AG10803 (cell line): ENCODE data around the gene MAG.

Experiments
- DNase-seq: peaks from one replicate; pipeline ENCODE4 v3.0.0; 2010; ENCODE audit warnings: low read depth
- H3K4me3 ChIP-seq: 2 replicates; pipeline ENCODE4 v1.5.1; 2011; ENCODE audit warnings: mild to moderate bottlenecking, low read length, control low read depth
- CTCF ChIP-seq: conservative IDR thresholded peaks from 2 replicates; pipeline ENCODE4 v1.5.1; 2011; ENCODE audit warnings: mild to moderate bottlenecking, low read length, control low read depth, inconsistent platforms

MAG gene

GRCh38 chr19:35304036-35304435 lies 12.1 kb downstream of the MAG start:
- DNase-seq: no peak
- no peak overlapping the region for H3K4me3 ChIP-seq
- TF ChIP-seq CTCF: no peak

GRCh38 chr19:35305181-35305580 lies 13.2 kb downstream of the MAG start:
- TF ChIP-seq CTCF: no peak
- no peak overlapping the region for H3K4me3 ChIP-seq
- DNase-seq: no peak

GRCh38 chr19:35306473-35307246 lies 14.7 kb downstream of the MAG start:
- no peak overlapping the region for H3K4me3 ChIP-seq
- no peak for TF ChIP-seq CTCF
- no peak for DNase-seq

- TF ChIP-seq CTCF: no peak
- no peak overlapping the region for H3K4me3 ChIP-seq
These were observed 16.0 kb downstream of the MAG start for GRCh38 chr19:35307931-35308330.

GRCh38 chr19:35308910-35309309 lies 16.9 kb downstream of the MAG start:
- H3K4me3 ChIP-seq: no peak overlapping the region
- no peak for TF ChIP-seq CTCF
- no peak for DNase-seq

More at GRCh38 chr19:35307931-35308330, 16.0 kb downstream of the MAG start:
- DNase-seq: no peak

GRCh38 chr19:35309481-35310279 lies 17.7 kb downstream of the MAG start:
- no peak overlapping the region for H3K4me3 ChIP-seq
- DNase-seq: no peak
- no peak for TF ChIP-seq CTCF

- H3K4me3 ChIP-seq: no peak overlapping the region
- no peak for DNase-seq
- TF ChIP-seq CTCF: no peak
These were observed 18.4 kb downstream of the MAG start for GRCh38 chr19:35310331-35310730.
